ACC112 (cell line): Measurements from ENCODE around the gene WASF2.

ENCODE experiments used
- H2AFZ ChIP-seq: fragments of 200-600 bp; sonication (generic); one replicate; pipeline ENCODE4 v1.6.0; 2017; ENCODE audit warnings: antibody characterized with exemption, low read length; ENCODE audit not compliant: unreplicated experiment
- H3K27ac ChIP-seq: fragments of 200-600 bp; sonication (generic); 2 replicates; pipeline ENCODE4 v1.5.1; 2014; ENCODE audit warnings: low read depth, mild to moderate bottlenecking, antibody characterized with exemption, low read length, moderate library complexity
- H3K27me3 ChIP-seq: fragments of 200-600 bp; sonication (generic); 2 replicates; pipeline ENCODE4 v1.6.1; 2014; ENCODE audit warnings: mild to moderate bottlenecking, antibody characterized with exemption, low read length, moderate library complexity, mixed read lengths; ENCODE audit not compliant: insufficient read depth
- H3K36me3 ChIP-seq: fragments of 200-600 bp; sonication (generic); 2 replicates; pipeline ENCODE4 v1.6.1; 2016; ENCODE audit warnings: mild to moderate bottlenecking, antibody characterized with exemption, low read length, moderate library complexity, mixed read lengths; ENCODE audit not compliant: insufficient read depth
- H3K4me1 ChIP-seq: fragments of 200-600 bp; sonication (generic); one replicate; pipeline ENCODE4 v1.6.1; 2016; ENCODE audit warnings: low read length, mixed read lengths; ENCODE audit not compliant: insufficient read depth, unreplicated experiment, control insufficient read depth
- H3K4me3 ChIP-seq: fragments of 200-600 bp; sonication (generic); 2 replicates; pipeline ENCODE4 v1.5.1; 2014; ENCODE audit warnings: mild to moderate bottlenecking, low read depth, low read length
- H3K79me2 ChIP-seq: fragments of 200-600 bp; sonication (generic); one replicate; pipeline ENCODE4 v1.6.0; 2016; ENCODE audit warnings: low read length; ENCODE audit not compliant: control insufficient read depth, unreplicated experiment, insufficient read depth

Gene WASF2

DNA sequence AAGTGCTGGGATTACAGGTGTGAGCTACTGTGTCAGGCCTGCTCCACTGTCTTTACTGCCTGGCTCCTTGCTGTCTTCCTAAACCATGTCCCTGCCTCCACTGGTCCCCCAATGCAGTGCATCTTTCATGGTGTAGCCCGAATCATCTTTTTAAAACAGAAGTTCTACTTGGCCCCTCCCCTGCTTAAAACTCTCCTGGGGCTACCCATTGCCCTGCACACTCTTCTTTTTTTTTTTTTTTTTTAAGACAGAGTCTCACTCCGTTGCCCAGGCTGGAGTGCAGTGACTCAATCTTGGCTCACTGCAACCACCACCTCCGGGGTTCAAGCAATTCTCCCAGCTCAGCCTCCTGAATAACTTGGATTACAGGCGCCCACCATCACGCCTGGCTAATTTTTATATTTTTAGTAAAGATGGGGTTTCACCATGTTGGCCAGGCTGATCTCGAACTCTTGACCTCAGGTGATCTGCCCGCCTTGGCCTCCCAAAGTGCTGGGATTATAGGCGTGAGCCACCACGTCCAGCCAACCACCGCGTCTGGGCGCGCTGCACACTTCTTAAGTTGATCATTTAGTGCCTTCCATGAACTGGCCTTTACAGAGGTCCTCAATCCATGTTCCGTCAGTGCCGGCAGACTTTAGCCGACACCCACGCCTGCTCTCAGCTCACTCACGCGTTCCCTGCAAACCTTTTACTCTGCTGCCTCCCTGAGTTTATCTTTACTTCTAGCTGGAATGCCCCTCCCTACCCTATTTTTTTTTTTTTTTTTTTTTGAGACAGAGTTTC lies 117.8 kb downstream of the WASF2 start:
- Histone ChIP-seq H2AFZ (no peak overlapping the region), H3K4me3 (no peak overlapping the region), H3K4me1 (peaks cover 6% of the 10 kb centered on the region), H3K36me3 (no peaks in the 10 kb centered on the region), H3K79me2 (no peaks in the 10 kb centered on the region), H3K27me3 (no peaks in the 10 kb centered on the region), H3K27ac (no peak overlapping the region)

DNA sequence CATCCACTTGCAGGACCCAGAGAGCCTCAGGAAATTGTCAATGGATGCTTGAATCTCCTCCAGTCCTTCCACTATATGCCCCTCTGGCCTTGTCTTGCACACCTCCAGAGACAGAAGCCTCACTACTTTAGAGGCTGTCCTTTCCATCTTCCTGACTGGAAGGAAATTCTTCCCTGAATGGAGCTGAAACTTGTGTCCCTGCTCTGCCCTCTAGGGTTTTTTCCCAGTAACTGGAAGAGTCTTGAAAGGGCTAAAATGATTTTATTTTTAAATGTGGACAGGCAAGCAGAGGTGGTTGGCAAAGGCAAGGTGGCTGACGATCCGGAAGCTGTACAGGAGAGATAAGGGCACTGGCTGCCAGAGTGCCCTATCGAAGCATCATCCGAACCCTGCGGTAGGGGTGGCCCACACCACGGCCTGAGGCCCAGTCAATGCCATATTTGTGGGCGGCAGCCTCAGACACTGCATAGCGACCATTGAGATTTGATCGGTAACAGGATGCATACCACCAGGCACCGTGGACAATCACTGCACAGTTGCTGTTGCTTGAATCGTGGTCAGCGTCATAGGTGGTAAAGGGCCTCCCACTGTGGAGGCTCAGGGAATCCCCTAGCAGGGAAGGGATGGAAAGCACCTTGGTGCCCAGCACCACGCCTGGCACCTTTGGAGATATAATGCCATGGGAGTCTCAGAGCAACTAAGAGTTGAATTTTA lies 120.9 kb downstream of the WASF2 start:
- Histone ChIP-seq H3K27ac (no peak overlapping the region), H3K36me3 (no peaks in the 10 kb centered on the region), H3K4me3 (no peak overlapping the region), H2AFZ (no peak overlapping the region), H3K4me1 (peaks cover 17% of the 10 kb centered on the region), H3K79me2 (peaks cover 7% of the 10 kb centered on the region), H3K27me3 (no peaks in the 10 kb centered on the region)

DNA sequence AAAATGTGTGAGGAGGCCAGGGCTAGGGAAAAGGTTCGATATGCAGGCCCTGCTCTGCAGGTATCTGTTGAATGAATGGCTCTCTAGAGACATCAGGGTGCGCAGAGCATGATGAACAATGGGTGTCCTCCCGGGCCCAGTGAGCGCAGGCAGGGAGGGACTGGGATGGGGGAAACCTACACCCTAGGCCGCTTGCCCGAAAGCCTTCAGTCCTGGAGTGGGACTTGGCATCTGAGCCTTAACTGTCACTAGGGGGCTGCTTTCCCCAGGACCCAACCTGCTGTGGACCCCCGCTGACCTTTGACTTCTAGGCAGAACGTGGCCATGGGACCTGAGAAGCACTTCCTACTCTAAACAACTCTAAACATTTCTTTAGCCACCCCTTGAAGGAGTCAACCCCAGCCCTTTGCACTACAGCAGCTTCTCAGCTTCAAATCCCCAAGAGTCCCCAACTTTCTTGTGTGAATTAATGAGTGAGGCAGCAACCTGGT lies 122.8 kb downstream of the WASF2 start:
- Histone ChIP-seq H2AFZ (peak overlapping the region; percentile 14), H3K36me3 (no peaks in the 10 kb centered on the region; the same call in 1 of the 2 replicates), H3K27me3 (no peaks in the 10 kb centered on the region), H3K4me1 (peaks cover 17% of the 10 kb centered on the region), H3K4me3 (peak overlapping the region; percentile 99), H3K27ac (peak overlapping the region; percentile 96), H3K79me2 (peaks cover 7% of the 10 kb centered on the region)

DNA sequence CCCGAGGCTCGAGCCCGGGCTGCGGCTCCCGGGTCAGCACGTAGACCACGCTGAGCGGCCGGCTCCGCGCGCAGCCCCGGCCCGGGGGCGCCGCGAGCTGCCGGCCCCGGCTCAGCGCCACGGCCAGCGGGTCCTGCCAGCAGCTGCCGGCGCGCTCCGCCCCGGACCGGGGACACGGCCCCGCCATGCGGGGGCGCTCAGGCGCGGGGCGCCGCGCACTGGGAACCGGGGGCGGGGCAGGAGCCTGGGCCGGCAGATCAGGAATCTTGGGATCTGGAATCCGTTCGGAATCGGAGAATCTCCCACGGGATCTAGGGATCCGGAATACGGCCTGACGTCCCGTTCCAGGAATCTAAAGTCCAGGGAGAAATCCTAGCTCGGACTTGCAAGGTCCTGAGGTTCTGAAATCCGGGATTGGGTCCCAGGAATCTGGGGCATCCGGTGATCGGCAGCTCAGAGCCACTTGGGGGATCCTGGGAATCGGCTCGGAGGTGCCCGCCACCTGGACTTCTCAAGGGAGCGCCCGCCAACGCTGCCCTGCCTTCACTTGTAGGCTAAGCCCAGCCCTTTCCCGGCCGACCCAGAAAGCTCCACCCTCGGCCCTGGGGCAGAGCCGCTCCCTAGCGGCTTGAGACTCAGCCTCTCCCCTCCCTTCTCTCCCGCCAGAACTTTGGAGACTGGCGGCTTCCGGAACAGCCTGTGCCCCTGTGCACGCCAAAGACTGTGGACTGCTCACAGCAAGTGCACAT lies 123.4 kb downstream of the WASF2 start, which contains the start of gene MAP3K6:
MAP3K6 (minus strand) TSS at position 551 of the 749 bp plus-strand sequence; CDS start at position 187, 364 bp downstream.
- Histone ChIP-seq H3K4me1 (peaks cover 17% of the 10 kb centered on the region), H3K4me3 (peak within 1 kb of the TSS; percentile 99), H3K79me2 (peaks cover 7% of the 10 kb centered on the region), H3K36me3 (no peaks in the 10 kb centered on the region; the same call in 1 of the 2 replicates), H3K27ac (peak within 1 kb of the TSS; percentile 96), H2AFZ (peak within 1 kb of the TSS; percentile 96), H3K27me3 (no peaks in the 10 kb centered on the region)

DNA sequence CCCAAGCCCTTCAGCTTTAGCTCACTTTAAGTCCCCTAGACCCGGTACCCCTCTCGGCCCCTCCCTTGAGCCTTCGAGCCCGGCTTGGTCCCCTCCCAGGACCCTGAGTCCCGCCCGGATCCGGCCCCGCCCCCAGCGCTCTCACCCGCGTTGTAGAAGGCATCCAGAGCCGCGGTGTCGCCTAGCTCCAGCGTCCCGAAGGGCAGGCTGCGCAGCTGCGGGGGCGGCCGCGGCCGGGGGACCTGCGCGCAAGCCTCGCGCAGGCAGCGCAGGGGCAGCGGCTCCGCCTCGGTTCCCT lies 123.9 kb downstream of the WASF2 start:
- Histone ChIP-seq H2AFZ (peak overlapping the region; percentile 90), H3K27me3 (no peaks in the 10 kb centered on the region), H3K27ac (peak overlapping the region; percentile 96), H3K36me3 (no peaks in the 10 kb centered on the region; the same call in 1 of the 2 replicates), H3K4me1 (peaks cover 17% of the 10 kb centered on the region), H3K79me2 (peaks cover 7% of the 10 kb centered on the region), H3K4me3 (peak overlapping the region; percentile 99)

DNA sequence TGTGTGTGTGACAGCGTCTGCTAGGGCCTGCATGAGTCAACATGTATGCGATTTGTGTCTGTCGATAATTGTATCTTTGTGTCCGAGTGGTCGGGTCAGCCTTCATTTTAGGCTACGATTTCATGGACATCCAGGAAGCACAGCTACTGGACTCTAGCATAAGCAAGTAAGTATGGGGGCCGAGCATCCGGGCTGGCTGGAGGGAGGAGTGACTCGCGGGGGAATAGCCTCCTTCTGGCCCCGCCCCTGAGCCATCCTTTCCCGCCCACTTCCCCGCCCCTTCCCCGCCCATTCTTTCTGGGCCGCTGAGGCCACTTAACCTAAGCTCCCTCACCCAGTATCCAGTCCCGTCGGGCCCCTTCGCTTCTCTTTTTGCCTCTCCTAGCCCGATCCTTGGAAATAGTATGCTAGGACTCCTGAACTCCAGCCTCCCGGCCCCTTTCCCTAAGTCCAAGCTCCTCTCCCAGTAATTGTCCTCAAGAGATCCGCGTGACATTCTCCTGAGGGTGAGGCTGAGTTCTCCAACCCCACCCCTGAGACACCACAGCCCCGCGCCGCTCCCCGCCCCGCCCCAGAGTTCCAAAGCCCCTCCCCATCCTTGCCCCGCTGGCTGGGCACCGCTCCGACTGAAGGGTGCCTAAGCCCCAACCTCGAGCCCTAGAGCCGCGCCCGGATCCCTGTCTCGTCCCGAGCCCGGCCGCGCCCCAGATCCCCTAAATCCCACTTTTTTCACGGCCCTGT lies 124.4 kb downstream of the WASF2 start:
- Histone ChIP-seq H3K36me3 (no peaks in the 10 kb centered on the region; the same call in 1 of the 2 replicates), H3K79me2 (peaks cover 7% of the 10 kb centered on the region), H3K27me3 (no peaks in the 10 kb centered on the region), H3K4me3 (peak overlapping the region; percentile 99), H2AFZ (peak overlapping the region; percentile 90), H3K27ac (peak overlapping the region; percentile 96), H3K4me1 (peaks cover 17% of the 10 kb centered on the region)

DNA sequence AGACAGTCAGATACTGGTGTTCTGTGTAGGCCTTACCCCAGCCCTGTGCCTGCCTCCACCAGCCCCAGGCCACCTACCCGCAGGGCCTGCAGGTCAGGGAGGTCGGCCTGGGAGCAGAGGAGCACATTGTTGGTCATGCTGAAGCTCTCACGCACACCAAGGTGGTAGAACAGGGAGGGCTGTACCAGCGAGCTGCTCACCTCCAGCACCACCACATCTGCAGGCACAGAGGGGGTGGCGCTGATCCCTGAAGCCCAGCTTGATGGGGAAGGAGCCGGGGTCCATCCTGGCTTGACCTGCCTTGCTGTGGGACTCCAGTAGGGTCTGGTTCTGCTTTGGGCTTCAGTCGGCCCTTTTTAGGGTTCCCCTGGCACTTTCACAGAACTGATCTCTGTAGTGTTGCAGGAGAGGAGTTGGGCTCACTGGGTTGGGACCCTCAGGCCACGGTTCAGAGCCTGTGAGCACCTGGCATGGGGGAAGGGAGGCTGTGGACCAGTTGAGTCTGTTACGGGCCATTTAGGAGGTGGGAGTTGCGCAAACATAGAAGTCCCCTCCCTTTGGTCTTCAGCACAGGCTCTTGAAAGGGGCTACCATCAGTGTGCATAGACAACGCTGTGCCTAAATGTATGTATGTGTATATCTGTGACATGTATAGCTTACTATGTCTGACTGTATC lies 125.1 kb downstream of the WASF2 start:
- peaks cover 17% of the 10 kb centered on the region for H3K4me1 ChIP-seq
- peak overlapping the region; percentile 96 for H3K27ac ChIP-seq
- no peaks in the 10 kb centered on the region; the same call in 1 of the 2 replicates for H3K36me3 ChIP-seq
- no peaks in the 10 kb centered on the region for H3K27me3 ChIP-seq
- H2AFZ ChIP-seq, result peak overlapping the region; percentile 83
- H3K79me2 ChIP-seq, result peaks cover 7% of the 10 kb centered on the region
- peak overlapping the region; percentile 99 for H3K4me3 ChIP-seq

DNA sequence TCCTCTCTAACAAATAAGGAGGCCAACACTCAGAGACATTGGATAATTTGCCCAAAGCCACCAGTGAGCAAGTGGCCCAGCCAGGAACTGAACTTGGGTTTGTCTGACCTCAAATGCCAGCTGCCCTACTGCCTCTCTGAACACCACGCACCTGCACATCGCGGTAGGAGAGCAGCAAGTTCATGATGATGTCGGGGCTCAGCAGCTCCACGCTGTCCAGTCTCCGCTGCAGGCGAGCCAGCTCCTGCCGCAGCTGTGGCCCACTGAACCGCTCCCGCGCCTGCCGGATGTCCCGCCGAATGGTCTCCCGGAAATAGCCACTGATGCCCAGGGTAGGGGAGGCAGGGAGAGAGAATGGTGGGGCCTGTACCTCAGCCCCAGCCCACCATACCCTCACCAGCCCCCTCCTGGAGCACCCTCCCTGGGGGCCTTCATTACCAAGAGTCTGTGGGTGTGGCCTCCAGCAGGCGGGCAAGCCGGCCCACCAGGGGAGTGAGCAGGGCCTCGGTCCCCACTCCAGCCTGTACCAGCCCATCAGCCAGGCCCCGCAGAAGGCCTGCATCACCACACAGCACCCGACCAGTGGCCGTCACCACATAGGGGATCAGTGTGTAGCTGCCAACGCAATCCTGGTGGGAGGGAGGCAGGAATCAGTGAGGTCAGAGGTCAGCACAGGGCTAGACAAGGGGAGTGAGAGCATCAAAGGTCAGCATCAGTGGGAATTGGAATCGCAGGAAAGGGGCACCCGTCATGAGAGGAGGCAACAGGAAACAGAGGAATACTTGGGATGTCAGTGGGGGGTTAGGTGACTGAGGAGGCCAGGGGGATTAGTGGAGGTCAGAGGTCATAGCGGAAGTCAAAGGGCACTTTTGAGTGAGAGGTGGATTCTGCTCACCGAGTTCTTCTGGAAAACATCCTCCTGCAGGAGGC lies 125.9 kb downstream of the WASF2 start:
- Histone ChIP-seq H3K27me3 (no peaks in the 10 kb centered on the region), H3K4me1 (peaks cover 17% of the 10 kb centered on the region), H3K27ac (no peak overlapping the region)

DNA sequence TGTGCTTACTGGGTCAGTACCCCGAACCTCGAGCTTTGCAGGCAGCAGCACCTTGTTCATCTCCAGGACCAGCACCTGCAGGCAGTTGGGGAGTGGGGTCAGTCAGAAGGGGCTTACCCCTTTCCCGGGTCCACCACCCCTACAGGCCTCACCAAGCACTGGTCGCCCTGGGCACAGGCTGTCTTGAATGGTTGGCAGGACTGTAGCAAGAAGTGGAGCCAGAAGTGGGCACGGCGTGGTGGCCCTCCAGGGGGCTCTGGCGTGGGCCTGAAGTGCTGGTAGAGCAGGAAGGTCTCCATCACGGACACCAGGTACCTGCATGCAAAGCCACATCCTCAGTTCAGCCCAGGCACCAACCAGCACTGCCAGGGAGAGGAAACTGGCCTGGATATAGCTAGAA lies 128.4 kb downstream of the WASF2 start:
- Histone ChIP-seq H3K27me3 (no peaks in the 10 kb centered on the region), H3K4me3 (no peak overlapping the region)

More for the DNA sequence above, 125.9 kb downstream of the WASF2 start:
- H3K4me3 ChIP-seq, result no peak overlapping the region; the same call in 1 of the 2 replicates
- H3K79me2 ChIP-seq, result peaks cover 7% of the 10 kb centered on the region
- H3K36me3 ChIP-seq, result no peaks in the 10 kb centered on the region; the same call in 1 of the 2 replicates
- H2AFZ ChIP-seq, result no peak overlapping the region

More for the DNA sequence above, 128.4 kb downstream of the WASF2 start:
- H3K79me2 ChIP-seq, result peaks cover 7% of the 10 kb centered on the region
- H2AFZ ChIP-seq, result no peak overlapping the region
- H3K27ac ChIP-seq, result no peak overlapping the region
- peaks cover 5% of the 10 kb centered on the region; the same call in 1 of the 2 replicates for H3K36me3 ChIP-seq
- H3K4me1 ChIP-seq, result peaks cover 8% of the 10 kb centered on the region
